Fibroblast of the aortic adventitia (primary cell): ENCODE measurements around the gene NFKB1. TPM values are rescaled to one million over a fixed set of nuclear protein-coding genes. Genes with fewer than 3 reads are reported as not detected.

ENCODE experiments used
- DNase-seq: peaks from one replicate; pipeline ENCODE4 v3.0.0-alpha.2; 2010; ENCODE audit warnings: low read depth
- H3K4me3 ChIP-seq: 2 replicates; pipeline ENCODE4 v1.5.1; 2011; ENCODE audit warnings: low read depth, mild to moderate bottlenecking, control low read depth, low read length, moderate library complexity
- total RNA-seq: library from RNA; depleted of rRNA; stranded (reverse); fragments of >200 nt; gene quantifications from 2 replicates; pipeline ENCODE4 v1.2.3, GENCODE V29; 2012; ENCODE audit warnings: low replicate concordance
- TF ChIP-seq, protein P1 (sequence below): IDR thresholded peaks from 2 replicates; pipeline ENCODE4 v1.5.1; 2011; ENCODE audit warnings: mild to moderate bottlenecking, low read length, control low read depth, inconsistent platforms; ENCODE audit not compliant: insufficient read depth

NFKB1 gene
- total RNA-seq, 1 donor: 21.3 TPM

- H3K4me3 ChIP-seq: no peak overlapping the region
- no peak for DNase-seq
- TF ChIP-seq, protein P1, sequence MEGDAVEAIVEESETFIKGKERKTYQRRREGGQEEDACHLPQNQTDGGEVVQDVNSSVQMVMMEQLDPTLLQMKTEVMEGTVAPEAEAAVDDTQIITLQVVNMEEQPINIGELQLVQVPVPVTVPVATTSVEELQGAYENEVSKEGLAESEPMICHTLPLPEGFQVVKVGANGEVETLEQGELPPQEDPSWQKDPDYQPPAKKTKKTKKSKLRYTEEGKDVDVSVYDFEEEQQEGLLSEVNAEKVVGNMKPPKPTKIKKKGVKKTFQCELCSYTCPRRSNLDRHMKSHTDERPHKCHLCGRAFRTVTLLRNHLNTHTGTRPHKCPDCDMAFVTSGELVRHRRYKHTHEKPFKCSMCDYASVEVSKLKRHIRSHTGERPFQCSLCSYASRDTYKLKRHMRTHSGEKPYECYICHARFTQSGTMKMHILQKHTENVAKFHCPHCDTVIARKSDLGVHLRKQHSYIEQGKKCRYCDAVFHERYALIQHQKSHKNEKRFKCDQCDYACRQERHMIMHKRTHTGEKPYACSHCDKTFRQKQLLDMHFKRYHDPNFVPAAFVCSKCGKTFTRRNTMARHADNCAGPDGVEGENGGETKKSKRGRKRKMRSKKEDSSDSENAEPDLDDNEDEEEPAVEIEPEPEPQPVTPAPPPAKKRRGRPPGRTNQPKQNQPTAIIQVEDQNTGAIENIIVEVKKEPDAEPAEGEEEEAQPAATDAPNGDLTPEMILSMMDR: no peak
These were observed 77.7 kb downstream of the NFKB1 start for GRCh38 chr4:102578819-102579218.

GRCh38 chr4:102579794-102580462, 78.8 kb downstream of the NFKB1 start:
- DNase-seq: no peak
- H3K4me3 ChIP-seq: no peak overlapping the region
- TF ChIP-seq, protein P1: no peak

DNA sequence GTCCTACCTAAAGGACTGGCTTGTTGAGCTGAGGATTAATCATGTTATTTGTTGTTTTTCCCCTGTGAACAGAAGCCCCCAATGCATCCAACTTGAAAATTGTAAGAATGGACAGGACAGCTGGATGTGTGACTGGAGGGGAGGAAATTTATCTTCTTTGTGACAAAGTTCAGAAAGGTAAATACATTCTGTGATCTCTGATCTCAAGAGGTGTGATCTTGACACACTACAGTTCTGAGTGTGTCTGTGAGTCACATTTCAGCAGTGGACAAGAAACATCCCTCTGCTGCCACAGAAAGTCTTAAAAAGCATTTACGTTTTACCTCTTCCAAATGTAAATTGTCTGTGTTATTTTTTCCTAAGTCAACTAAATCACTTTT, 79.3 kb downstream of the NFKB1 start:
- DNase-seq: no peak
- TF ChIP-seq, protein P1: no peak
- H3K4me3 ChIP-seq: no peak overlapping the region

DNA sequence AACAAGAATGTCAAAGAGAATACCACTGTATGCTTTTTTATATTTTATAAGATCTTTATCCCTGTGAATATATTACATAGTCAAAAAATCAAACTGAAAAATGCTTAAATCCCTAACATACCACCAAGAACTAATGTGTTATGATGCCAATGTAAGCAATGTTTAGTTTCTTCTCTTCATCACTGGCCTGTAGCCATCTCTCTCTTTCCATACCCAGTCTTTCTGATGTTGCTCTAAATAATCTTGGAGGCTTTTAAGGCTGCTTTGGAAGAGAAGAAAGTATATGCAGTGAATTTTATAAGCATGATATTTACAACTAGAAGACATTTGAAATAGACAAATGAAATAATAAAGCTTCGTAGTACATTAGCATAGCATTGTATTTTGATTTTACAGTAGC, 82.9 kb downstream of the NFKB1 start:
- no peak for DNase-seq
- H3K4me3 ChIP-seq: no peak overlapping the region
- TF ChIP-seq, protein P1: no peak

DNA sequence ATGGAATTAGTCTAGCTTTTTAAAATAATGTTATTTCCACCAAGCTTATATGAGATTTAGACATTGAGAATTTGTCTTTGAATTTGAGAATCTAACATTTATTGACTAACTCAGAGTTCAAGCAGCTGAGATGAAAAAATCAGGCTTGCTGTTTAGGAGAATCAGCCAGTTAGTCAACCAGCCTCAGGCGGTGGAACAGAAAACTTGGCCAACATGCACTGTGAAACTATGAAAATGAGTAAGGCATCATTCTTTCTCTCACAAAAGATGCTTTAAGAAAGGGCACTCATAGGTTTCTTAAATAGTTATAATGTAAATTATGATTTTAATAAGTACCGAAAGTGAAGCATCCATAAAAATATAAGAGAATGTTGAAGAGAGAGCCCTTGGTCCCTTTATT, 84.2 kb downstream of the NFKB1 start:
- no peak overlapping the region for H3K4me3 ChIP-seq
- DNase-seq: no peak
- TF ChIP-seq, protein P1: no peak

DNA sequence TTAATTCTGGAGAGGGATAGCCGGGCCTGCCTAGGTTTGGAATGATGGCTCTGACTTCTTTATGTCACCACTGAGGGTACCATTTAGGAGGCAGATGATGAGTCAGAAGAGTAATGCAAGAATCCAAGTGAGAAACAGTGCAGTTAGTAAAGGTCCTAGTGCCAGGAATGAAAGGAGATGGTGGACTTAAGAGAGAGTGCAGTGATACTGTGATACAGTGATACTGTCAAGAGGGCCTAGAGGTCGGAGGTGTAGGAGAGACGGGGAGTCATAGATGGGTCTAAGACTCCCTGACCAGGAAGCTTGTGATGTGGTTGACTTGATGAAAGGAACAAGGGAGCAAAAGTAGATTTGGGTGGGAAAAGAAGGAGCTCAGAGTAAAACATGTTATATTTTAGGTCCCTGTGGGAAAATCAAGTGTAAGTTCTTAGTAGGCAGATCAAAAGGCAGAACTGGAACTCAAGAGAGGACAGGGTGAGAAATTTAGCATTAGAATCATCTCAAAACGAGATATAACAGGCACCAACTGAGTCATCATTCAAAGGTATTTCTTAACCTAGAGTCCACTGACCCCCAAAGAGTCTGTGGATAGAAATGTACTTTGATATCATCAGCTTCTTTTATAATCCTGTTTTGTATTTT, 85.0 kb downstream of the NFKB1 start:
- no peak for DNase-seq
- TF ChIP-seq, protein P1: no peak
- H3K4me3 ChIP-seq: no peak overlapping the region

GRCh38 chr4:102586644-102587021, 85.5 kb downstream of the NFKB1 start:
- H3K4me3 ChIP-seq: no peak overlapping the region
- TF ChIP-seq, protein P1: no peak
- DNase-seq: no peak
